HG03521 (cell line): ENCODE results near the gene COA1.
"Not testable (repeated sequence)": the region's sequence is repeated elsewhere in the genome, so short reads cannot be mapped to it uniquely, and the experiment has no call there.

Experiments
- ATAC-seq: cut with Tn5 transposase; IDR thresholded peaks from one replicate; pipeline ENCODE4 v1.9.1; 2021; ENCODE audit warnings: mild to moderate bottlenecking, moderate library complexity; ENCODE audit not compliant: unreplicated experiment

Gene COA1

GRCh38 chr7:43693687-43694398 is 35.5 kb downstream of the COA1 start:
- ATAC-seq, result no peak

- ATAC-seq, result no peak
These were observed 36.5 kb downstream of the COA1 start for GRCh38 chr7:43692582-43693373.

GRCh38 chr7:43691611-43692010 is 37.7 kb downstream of the COA1 start:
- ATAC-seq, result no peak

- no peak for ATAC-seq
These were observed 40.2 kb downstream of the COA1 start for GRCh38 chr7:43689115-43689514.

GRCh38 chr7:43687866-43688265 is 41.5 kb downstream of the COA1 start:
- not testable (repeated sequence) for ATAC-seq

GRCh38 chr7:43686991-43687390 is 42.3 kb downstream of the COA1 start:
- no peak for ATAC-seq

- no peak for ATAC-seq
These were observed 48.6 kb downstream of the COA1 start for GRCh38 chr7:43680736-43681135.

GRCh38 chr7:43679210-43680068 is 49.9 kb downstream of the COA1 start:
- no peak for ATAC-seq

- no peak for ATAC-seq
These were observed 51.0 kb downstream of the COA1 start for GRCh38 chr7:43678315-43678714.

GRCh38 chr7:43677864-43678263 is 51.5 kb downstream of the COA1 start:
- ATAC-seq, result no peak

- ATAC-seq, result no peak
These were observed 54.5 kb downstream of the COA1 start for GRCh38 chr7:43674559-43675436.

GRCh38 chr7:43673243-43673976 is 55.9 kb downstream of the COA1 start:
- ATAC-seq, result not testable (repeated sequence)

GRCh38 chr7:43671521-43671920 is 57.8 kb downstream of the COA1 start:
- no peak for ATAC-seq

- ATAC-seq, result no peak
These were observed 59.8 kb downstream of the COA1 start for GRCh38 chr7:43669286-43670081.

- no peak for ATAC-seq
These were observed 61.3 kb downstream of the COA1 start for GRCh38 chr7:43668035-43668434.

- ATAC-seq, result no peak
These were observed 62.4 kb downstream of the COA1 start for GRCh38 chr7:43666938-43667337.

- no peak for ATAC-seq
These were observed 64.6 kb downstream of the COA1 start for GRCh38 chr7:43664681-43665080.

GRCh38 chr7:43660141-43660540 is 69.2 kb downstream of the COA1 start:
- no peak for ATAC-seq

GRCh38 chr7:43659549-43659896 is 69.8 kb downstream of the COA1 start:
- ATAC-seq, result no peak
